NCI-H1694 (cell line): ENCODE measurements around the gene MAP3K21.

Experiments used
- DNase-seq: peaks from one replicate; lab custom pipeline; 2025; lab: John Stamatoyannopoulos, UW

The MAP3K21 gene

GRCh38 chr1:233327651-233328141 is at the start of gene MAP3K21:
MAP3K21 (plus strand) TSS chr1:233327724; CDS start chr1:233328029, 305 bp downstream.
- DNase-seq: no peak

DNA sequence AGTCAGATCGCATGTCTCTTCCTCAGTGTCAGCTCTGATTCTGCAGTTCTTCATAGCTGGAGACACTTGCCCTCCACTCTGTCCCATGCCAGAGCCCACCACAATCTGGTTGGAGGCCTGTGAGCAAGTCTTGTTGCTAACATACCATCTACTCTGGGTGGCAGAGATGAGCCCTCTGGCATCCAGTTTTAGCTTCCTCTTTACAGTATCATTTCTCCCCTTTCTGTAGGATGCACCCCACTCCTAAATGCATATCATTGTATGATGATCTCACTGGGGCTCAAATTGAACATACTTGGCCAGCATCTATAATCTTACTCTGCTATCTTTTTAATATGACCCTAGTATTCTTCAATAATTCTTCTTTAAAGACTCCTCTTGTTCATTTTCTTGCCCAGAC is 48.9 kb upstream of the MAP3K21 start:
- DNase-seq: no peak

GRCh38 chr1:233279971-233280370 is 47.6 kb upstream of the MAP3K21 start:
- DNase-seq: no peak

DNA sequence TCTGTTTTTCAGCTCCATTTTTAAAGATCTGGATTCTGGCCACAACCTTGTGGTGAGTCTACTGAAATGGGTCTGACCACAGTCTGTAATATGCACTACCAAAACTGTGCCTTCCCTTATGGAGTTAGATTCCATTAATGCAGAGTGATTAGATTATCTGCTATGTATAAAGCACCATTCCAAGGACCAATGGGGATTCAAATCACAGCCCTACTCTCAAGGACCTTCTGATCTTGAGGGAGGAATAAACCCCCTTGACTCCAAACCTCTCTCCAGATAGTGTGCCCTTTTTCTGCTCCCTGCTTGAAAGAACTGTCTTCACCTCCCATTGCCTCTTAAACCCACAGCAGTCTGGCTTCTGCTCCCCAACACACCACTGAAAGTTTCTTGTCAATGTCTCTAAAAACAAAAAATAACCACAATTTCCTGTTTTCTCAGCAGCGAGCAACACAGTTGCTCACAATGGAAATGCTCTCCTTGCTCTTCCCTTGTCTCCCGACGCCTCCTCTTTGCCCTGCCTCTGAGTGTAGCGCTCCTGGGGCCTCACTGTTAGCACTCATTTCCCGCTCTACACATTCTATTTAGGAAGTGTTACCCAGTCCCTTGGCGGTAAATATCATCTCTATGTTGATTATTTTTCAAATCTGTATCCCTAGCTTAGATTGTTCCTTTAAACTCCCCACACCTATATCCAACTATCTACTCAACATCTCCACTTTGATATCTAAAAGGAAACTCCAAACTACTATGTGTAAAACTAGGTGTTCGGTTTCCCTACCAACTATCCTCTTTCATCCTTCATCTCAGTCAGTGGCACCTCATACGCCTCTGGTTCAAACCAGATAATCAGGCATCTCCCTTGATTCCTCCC is 45.6 kb upstream of the MAP3K21 start:
- no peak for DNase-seq

- no peak for DNase-seq
Observed at GRCh38 chr1:233282582-233282886, 45.0 kb upstream of the MAP3K21 start.

DNA sequence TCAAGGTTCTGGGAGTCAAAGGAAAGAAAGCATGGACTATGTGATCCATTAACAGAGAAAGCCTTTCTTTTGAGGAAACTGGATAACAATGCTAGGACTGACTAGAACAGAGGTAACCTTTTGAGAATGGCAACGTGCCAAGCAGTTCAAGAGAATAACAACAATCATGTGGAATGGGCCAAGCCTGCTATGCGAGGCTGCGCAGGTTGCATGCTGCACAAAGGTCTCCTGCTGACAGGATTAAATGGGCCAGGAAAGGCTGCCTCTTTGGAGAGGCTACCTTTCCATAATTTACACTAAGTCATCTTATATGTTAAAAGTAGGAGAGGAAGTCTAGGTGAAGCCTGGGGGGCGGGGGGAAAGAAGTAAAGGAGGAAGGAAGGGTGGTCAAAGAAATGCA is 37.8 kb upstream of the MAP3K21 start:
- no peak for DNase-seq

GRCh38 chr1:233290396-233291034 is 37.0 kb upstream of the MAP3K21 start:
- no peak for DNase-seq

DNA sequence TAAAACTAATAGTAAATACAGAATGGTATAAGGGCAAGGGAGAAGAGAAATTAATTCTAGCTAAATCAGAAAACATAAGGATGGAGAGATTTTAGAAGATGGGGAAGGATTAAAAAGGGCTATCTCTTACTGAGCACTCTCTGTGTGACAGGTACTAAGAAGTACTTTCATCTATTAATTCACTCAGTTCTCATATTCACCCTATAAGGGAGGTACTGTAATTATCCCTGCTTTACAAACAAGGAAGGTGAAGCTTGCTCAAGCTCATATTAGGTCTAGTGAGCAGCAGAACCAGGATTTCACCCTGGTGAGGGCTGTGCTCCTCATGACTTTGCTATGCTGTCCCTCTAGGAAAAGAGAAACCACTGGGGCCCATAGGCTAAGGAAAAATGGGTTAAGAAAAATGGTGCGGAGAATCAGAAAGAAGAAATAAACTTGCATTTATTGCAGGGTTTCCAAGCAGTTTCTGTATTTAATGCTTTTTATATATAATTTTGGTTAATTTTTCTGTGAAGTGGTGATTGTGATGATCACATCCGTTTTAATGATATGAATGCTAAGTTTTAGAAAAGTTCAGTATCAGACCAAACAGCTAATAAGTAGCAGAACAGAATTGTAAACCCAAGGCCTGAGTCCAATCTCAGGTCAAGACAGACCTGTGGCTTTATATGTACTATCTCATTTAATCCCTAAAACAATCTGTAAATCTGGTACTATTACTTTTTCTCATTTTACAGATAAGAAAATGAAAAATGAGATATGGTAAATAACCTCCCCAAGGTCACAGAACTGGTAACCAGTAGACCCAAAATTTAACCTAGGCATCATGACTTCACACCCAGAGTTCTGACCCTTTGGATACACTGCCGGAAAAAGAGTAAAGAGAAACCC is 33.7 kb upstream of the MAP3K21 start:
- no peak for DNase-seq

GRCh38 chr1:233294913-233295236 is 32.6 kb upstream of the MAP3K21 start:
- no peak for DNase-seq

DNA sequence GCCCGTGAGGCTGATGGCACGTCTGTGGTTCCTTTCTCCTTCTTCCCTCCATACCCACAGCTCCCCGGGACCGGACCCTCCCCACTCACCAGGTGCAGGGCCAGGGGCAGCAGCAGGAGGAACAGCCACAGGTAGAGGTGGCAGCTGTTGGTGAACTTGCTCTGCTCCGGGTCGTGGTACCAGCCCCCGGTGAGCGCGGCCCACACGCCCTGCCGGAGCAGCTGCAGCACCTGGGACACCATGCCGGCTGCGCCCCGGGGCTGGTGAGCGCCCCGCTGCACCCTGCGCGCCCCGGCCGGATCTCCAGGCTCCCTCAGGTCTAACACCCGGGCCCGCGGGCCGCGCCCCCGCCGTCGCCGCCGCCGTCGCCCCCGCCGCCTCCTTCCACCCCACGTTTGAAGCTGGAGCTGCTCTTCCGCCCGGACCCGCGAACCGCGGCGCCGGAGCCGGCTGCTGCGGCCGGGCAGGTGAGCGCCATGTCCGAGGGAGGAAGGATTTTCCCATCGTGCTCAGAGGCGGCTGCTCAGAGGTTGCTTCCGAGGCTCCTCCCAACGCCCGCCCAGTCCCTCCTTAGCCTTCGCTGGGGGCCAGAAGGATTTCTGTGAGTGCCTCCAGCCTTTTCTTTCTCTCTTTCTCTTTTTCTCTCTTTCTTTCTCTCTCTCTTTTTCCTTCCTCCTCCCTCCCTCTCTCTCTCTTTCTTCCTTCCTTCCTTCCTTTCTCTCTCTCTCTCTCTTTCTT is 32.1 kb upstream of the MAP3K21 start, which contains the start of gene PCNX2:
Gene PCNX2, minus strand, starts transcription at position 489 of the 738 bp plus-strand sequence. Its CDS starts 247 bp downstream, at position 242.
- DNase-seq: peak; percentile 45

GRCh38 chr1:233295975-233296322 is 31.6 kb upstream of the MAP3K21 start:
- DNase-seq: no peak

- no peak for DNase-seq
Observed at GRCh38 chr1:233299450-233299849, 28.1 kb upstream of the MAP3K21 start.

GRCh38 chr1:233300326-233300725 is 27.2 kb upstream of the MAP3K21 start:
- no peak for DNase-seq

DNA sequence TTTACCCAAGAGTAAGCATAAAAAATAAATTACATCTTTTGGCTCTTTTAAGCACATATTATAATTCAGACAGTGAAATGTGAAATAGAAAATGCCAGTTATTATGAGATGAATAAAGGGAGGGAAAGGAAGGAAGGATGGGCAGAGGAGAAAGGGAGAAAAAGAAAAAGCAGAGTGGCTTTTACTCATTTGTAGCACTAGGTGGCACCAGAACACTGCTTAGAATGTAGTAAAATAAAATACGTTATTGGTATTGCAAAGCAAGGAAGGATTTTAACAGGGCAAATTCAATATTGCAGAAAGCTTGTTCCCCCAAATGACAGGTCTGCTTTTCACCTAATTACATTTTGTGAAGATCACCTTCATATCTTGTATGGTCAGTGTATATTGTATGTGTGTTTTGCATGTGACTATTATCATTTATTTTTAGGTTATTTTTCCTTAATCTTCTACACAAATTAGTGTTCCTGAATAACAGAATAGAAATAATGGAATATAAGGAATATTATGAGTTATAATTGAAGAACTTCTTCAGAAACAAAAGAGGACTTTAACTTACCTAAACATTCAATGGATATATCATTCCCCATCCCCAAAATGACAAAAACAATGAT is 22.9 kb upstream of the MAP3K21 start:
- DNase-seq: peak; percentile 58

- no peak for DNase-seq
Observed at GRCh38 chr1:233313434-233314155, 13.9 kb upstream of the MAP3K21 start.

GRCh38 chr1:233315718-233316301 is 11.7 kb upstream of the MAP3K21 start:
- no peak for DNase-seq

DNA sequence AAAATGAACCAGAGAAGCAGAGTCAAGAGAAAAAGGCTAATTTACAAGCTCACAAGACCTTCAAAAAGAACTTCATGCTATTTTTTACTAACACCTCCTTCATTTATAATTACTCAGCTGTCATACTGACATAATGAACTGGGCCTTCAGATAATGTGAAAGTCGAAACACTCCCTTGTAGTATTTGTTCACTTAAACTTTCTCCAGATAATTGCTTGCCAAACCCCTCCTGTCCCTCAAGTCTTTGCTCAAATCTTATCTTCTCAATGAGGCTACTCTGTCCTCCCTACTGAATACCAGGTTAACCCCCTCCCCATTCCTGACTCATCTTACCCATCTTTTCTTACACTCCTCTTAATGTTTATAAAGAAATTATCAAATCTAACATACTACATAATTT is 11.1 kb upstream of the MAP3K21 start:
- DNase-seq: no peak

GRCh38 chr1:233319272-233319671 is 8.3 kb upstream of the MAP3K21 start:
- DNase-seq: no peak

GRCh38 chr1:233320023-233320422 is 7.5 kb upstream of the MAP3K21 start:
- no peak for DNase-seq

GRCh38 chr1:233323718-233324117 is 3.8 kb upstream of the MAP3K21 start:
- DNase-seq: no peak
